HUES48 (cell line): Measurements from ENCODE around the gene TMEM229B.

Source experiments
- H3K27ac ChIP-seq: one replicate; pipeline ENCODE4 v1.7.0; 2013; ENCODE audit warnings: low read depth, low read length, inconsistent platforms
- H3K27me3 ChIP-seq: 2 replicates; pipeline ENCODE4 v1.6.1; 2013; ENCODE audit warnings: mild to moderate bottlenecking, low read length; ENCODE audit not compliant: control insufficient read depth, insufficient read depth
- H3K36me3 ChIP-seq: 2 replicates; pipeline ENCODE4 v1.6.1; 2013; ENCODE audit warnings: low read length; ENCODE audit not compliant: control insufficient read depth, insufficient read depth
- H3K4me1 ChIP-seq: 2 replicates; pipeline ENCODE4 v1.6.1; 2013; ENCODE audit warnings: mild to moderate bottlenecking, low read length; ENCODE audit not compliant: control insufficient read depth, insufficient read depth
- H3K4me3 ChIP-seq: 2 replicates; pipeline ENCODE4 v1.5.1; 2013; ENCODE audit warnings: mild to moderate bottlenecking, low read depth, low read length
- H3K9ac ChIP-seq: 2 replicates; pipeline ENCODE4 v1.6.1; 2013; ENCODE audit warnings: mild to moderate bottlenecking, low read depth, low read length, moderate library complexity
- H3K9me3 ChIP-seq: 2 replicates; pipeline ENCODE4 v1.6.1; 2013; ENCODE audit warnings: low read length; ENCODE audit not compliant: control insufficient read depth, insufficient read depth

Gene TMEM229B

GRCh38 chr14:67421356-67422224 lies 66.9 kb downstream of the TMEM229B start:
- H3K4me3 ChIP-seq = no peak overlapping the region
- no peaks in the 10 kb centered on the region for H3K36me3 ChIP-seq
- H3K27me3 ChIP-seq = no peaks in the 10 kb centered on the region
- H3K9ac ChIP-seq = no peak overlapping the region
- H3K4me1 ChIP-seq = no peaks in the 10 kb centered on the region
- H3K27ac ChIP-seq = no peak overlapping the region
- no peaks in the 10 kb centered on the region for H3K9me3 ChIP-seq
